K562 (cell line): ENCODE measurements around the gene COL15A1. TPM values are rescaled to one million over a fixed set of nuclear protein-coding genes. Genes with fewer than 3 reads are reported as not detected.

Source experiments
- BMI1 ChIP-seq: fragments of 150-350 bp; IDR thresholded peaks from 2 replicates; pipeline ENCODE4 v1.6.1; 2014; ENCODE audit warnings: low read length
- CEBPB ChIP-seq: fragments of 450-650 bp; IDR thresholded peaks from 2 replicates; pipeline ENCODE4 v1.6.1; 2016; ENCODE audit warnings: missing genetic modification characterization, missing compliant biosample characterization
- DACH1 ChIP-seq: fragments of 450-650 bp; IDR thresholded peaks from 2 replicates; pipeline ENCODE4 v1.6.1; 2018; ENCODE audit not compliant: partially characterized antibody
- ELF4 ChIP-seq: fragments of 450-650 bp; formaldehyde crosslinking; IDR thresholded peaks from 2 replicates; pipeline ENCODE4 v1.4.0; 2022; ENCODE audit warnings: missing genetic modification characterization
- EWSR1 ChIP-seq: fragments of 450-650 bp; IDR thresholded peaks from 2 replicates; pipeline ENCODE4 v1.6.1; 2018; ENCODE audit warnings: borderline replicate concordance, mild to moderate bottlenecking, low read depth, moderate library complexity; ENCODE audit not compliant: partially characterized antibody
- FOXA1 ChIP-seq: fragments of 450-650 bp; IDR thresholded peaks from 2 replicates; pipeline ENCODE4 v1.6.1; 2016; ENCODE audit warnings: mild to moderate bottlenecking, borderline replicate concordance
- FOXJ2 ChIP-seq: fragments of 200-800 bp; sonication (Bioruptor generic); IDR thresholded peaks from 2 replicates; pipeline ENCODE4 v1.6.1; 2016; ENCODE audit warnings: missing genetic modification characterization, missing compliant biosample characterization
- HDAC1 ChIP-seq, 2 experiments: fragments of 450-650 bp; IDR thresholded peaks; 2 replicates each; pipeline ENCODE4 v1.6.1; 2016 to 2017; ENCODE audit warnings: inconsistent platforms in 1 of 2, mild to moderate bottlenecking in 1 of 2, moderate library complexity in 1 of 2
- HDGF ChIP-seq: fragments of 450-650 bp; IDR thresholded peaks from 2 replicates; pipeline ENCODE4 v1.6.1; 2016
- NBN ChIP-seq: fragments of 450-650 bp; IDR thresholded peaks from 2 replicates; pipeline ENCODE4 v1.6.1; 2016; ENCODE audit warnings: low read depth, mild to moderate bottlenecking
- RBM22 ChIP-seq: fragments of 200-400 bp; formaldehyde crosslinking; IDR thresholded peaks from 2 replicates; pipeline ENCODE4 v1.6.1; 2018; ENCODE audit warnings: low read length, low read depth; ENCODE audit not compliant: poor library complexity, severe bottlenecking
- RCOR1 ChIP-seq, 2 experiments: IDR thresholded peaks; 2 replicates each; pipeline ENCODE4 v1.6.1; 2012; ENCODE audit warnings: low read depth in 2 of 2, low read length in 2 of 2, borderline replicate concordance in 1 of 2, improper control_type of control experiment in 1 of 2
- SIN3B ChIP-seq: fragments of 450-650 bp; IDR thresholded peaks from 2 replicates; pipeline ENCODE4 v1.6.1; 2017; ENCODE audit warnings: low read depth, mild to moderate bottlenecking, moderate library complexity
- SMARCB1 ChIP-seq: IDR thresholded peaks from 2 replicates; pipeline ENCODE4 v1.6.1; 2011; ENCODE audit warnings: improper control_type of control experiment, low read depth; ENCODE audit not compliant: insufficient read length
- SNIP1 ChIP-seq: fragments of 450-650 bp; IDR thresholded peaks from 2 replicates; pipeline ENCODE4 v1.7.1; 2017; ENCODE audit warnings: low read depth, mild to moderate bottlenecking
- SOX6 ChIP-seq: fragments of 450-650 bp; IDR thresholded peaks from 2 replicates; pipeline ENCODE4 v1.6.1; 2014; ENCODE audit warnings: mild to moderate bottlenecking
- ZNF133 ChIP-seq: fragments of 250-450 bp; sonication (Bioruptor Pico); IDR thresholded peaks from 2 replicates; pipeline ENCODE4 v1.4.0; 2020; ENCODE audit warnings: mild to moderate bottlenecking
- ZNF140 ChIP-seq: fragments of 250-450 bp; sonication (Bioruptor Pico); IDR thresholded peaks from 2 replicates; pipeline ENCODE4 v1.8.0; 2021; ENCODE audit warnings: moderate library complexity, mild to moderate bottlenecking, inconsistent platforms
- ZNF174 ChIP-seq: fragments of 250-450 bp; sonication (Bioruptor Pico); IDR thresholded peaks from 2 replicates; pipeline ENCODE4 v1.4.0; 2020; ENCODE audit warnings: mild to moderate bottlenecking
- ZNF232 ChIP-seq: sonication (generic); formaldehyde crosslinking; IDR thresholded peaks from 2 replicates; pipeline ENCODE4 v1.8.0; 2022; ENCODE audit warnings: mild to moderate bottlenecking, missing genetic modification reagents
- ZNF41 ChIP-seq: fragments of 250-450 bp; sonication (Bioruptor Pico); conservative IDR thresholded peaks from 2 replicates; pipeline ENCODE4 v1.4.0; 2020; ENCODE audit warnings: mild to moderate bottlenecking
- ZNF445 ChIP-seq: fragments of 250-450 bp; sonication (Bioruptor Pico); IDR thresholded peaks from 2 replicates; pipeline ENCODE4 v1.4.0; 2020; ENCODE audit warnings: low read depth, mild to moderate bottlenecking, moderate library complexity
- ZNF551 ChIP-seq: fragments of 250-450 bp; sonication (Bioruptor Pico); IDR thresholded peaks from 2 replicates; pipeline ENCODE4 v1.5.0; 2021; ENCODE audit warnings: mild to moderate bottlenecking, moderate library complexity
- ZNF830 ChIP-seq: fragments of 250-450 bp; sonication (Bioruptor Pico); IDR thresholded peaks from 2 replicates; pipeline ENCODE4 v1.5.0; 2021; ENCODE audit warnings: mild to moderate bottlenecking
- polyA plus RNA-seq, 8 experiments: library from polyadenylated mRNA; depleted of rRNA in 4 of 8; stranded (reverse) in 5 of 8; unstranded in 3 of 8; fragments of >200 nt; fragmentation: Nextera tagmentation in 2 of 8; fragmentation: Illumina TruSeq in 1 of 8; extraction: Ambion mirVana in 2 of 8; extraction: Trizol in 1 of 8; gene quantifications; 2 replicates each; pipeline versions ENCODE4 v1.2.1 to v1.2.3, GENCODE V29; 2011 to 2014; ENCODE audit warnings: inconsistent platforms in 1 of 8, missing spikeins in 1 of 8
- total RNA-seq, 7 experiments: library from RNA; depleted of rRNA in 6 of 7; stranded (reverse); fragments of >200 nt in 6 of 7; fragmentation: Illumina TruSeq in 2 of 7; extraction: Trizol in 2 of 7; gene quantifications; 2 replicates each; pipeline versions ENCODE4 v1.2.1 to v1.2.3, GENCODE V29; 2011 to 2021; ENCODE audit warnings: low replicate concordance in 1 of 7
- TF ChIP-seq, protein P1 (sequence below): fragments of 450-650 bp; IDR thresholded peaks from 2 replicates; pipeline ENCODE4 v1.6.1; 2016; ENCODE audit warnings: antibody characterized with exemption
- TF ChIP-seq, protein P2 (sequence below): fragments of 450-650 bp; formaldehyde crosslinking; IDR thresholded peaks from 2 replicates; pipeline ENCODE4 v1.4.0; 2020; ENCODE audit warnings: mild to moderate bottlenecking, moderate library complexity
- TF ChIP-seq, protein P3 (sequence below): fragments of 250-450 bp; sonication (Bioruptor Pico); IDR thresholded peaks from 2 replicates; pipeline ENCODE4 v1.5.0; 2021; ENCODE audit warnings: mild to moderate bottlenecking, borderline replicate concordance

The COL15A1 gene
- total and polyA plus RNA-seq, 9 of the 15 experiments (the other 6 are each of a cell fraction or from before 2014, with no cell fraction given), result 0.46 to 5.1 (median 2.6) TPM

DNA sequence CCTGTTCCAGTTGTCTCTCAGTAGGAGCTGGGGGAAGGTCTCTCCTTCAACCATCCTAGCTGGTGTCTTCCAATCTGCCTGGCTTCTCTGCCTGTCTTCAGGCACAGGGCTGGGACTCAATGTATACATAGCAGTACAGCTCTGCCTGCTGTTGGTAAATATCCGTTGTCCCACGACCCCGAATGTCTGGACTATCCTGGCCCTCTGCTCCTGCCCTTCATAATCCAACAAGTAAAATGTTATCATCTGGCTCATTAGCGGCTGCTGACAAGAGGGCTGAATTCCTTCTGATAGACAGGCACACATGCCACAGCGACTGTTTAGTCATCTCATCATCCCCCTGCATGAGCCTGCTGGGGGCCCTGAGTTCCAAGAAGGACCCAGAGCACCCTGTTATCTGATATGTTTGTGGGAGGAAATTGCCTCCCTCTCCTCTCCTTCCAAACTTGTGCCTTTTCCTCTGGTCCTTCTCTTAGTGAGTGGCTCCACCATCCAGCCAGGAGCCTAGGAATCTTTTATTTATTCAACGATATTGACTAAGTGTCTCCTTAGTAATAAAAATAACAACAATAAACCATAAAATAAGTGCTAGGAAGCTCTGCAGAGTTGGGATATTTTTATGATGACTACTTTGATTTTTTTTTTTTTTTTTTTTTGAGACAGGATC, 131.7 kb downstream of the COL15A1 start (continued):
- TF ChIP-seq EWSR1, result no peak
- no peak for TF ChIP-seq ZNF140 (CRISPR knock-in tag)
- TF ChIP-seq CEBPB (tag), result no peak
- TF ChIP-seq SIN3B, result no peak
- peak; percentile 81 for TF ChIP-seq DACH1
- TF ChIP-seq HDAC1 (IDR thresholded peaks at IDR 0.05), result peak in 1 of 2 experiments; percentile 69; a peak in 1 of 4 replicates
- TF ChIP-seq RBM22, result no peak
- TF ChIP-seq FOXA1, result no peak
- TF ChIP-seq ELF4 (CRISPR knock-in tag), result no peak
- no peak for TF ChIP-seq ZNF551 (CRISPR knock-in tag)
- TF ChIP-seq FOXJ2 (tag), result peak; percentile 30; the same call in 1 of the 2 replicates
- TF ChIP-seq SNIP1, result no peak
- peak in 1 of 2 experiments; percentile 91; a peak in 2 of 4 replicates for TF ChIP-seq RCOR1 (IDR thresholded peaks at IDR 0.05; ENCODE audit: borderline replicate concordance in 1 of 2, low read depth in 2 of 2, low read length in 2 of 2)
- TF ChIP-seq ZNF445 (CRISPR knock-in tag), result no peak
- no peak for TF ChIP-seq BMI1
- TF ChIP-seq, protein P1, sequence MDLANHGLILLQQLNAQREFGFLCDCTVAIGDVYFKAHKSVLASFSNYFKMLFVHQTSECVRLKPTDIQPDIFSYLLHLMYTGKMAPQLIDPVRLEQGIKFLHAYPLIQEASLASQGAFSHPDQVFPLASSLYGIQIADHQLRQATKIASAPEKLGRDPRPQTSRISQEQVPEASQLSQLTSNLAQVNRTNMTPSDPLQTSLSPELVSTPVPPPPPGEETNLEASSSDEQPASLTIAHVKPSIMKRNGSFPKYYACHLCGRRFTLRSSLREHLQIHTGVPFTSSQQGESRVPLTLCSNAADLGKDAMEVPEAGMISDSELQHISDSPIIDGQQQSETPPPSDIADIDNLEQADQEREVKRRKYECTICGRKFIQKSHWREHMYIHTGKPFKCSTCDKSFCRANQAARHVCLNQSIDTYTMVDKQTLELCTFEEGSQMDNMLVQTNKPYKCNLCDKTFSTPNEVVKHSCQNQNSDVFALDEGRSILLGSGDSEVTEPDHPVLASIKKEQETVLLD, result no peak
- peak; percentile 72; the same call in 1 of the 2 replicates for TF ChIP-seq NBN
- no peak for TF ChIP-seq ZNF41 (CRISPR knock-in tag)
- no peak for TF ChIP-seq ZNF174 (CRISPR knock-in tag)
- no peak for TF ChIP-seq SMARCB1
- TF ChIP-seq, protein P2, sequence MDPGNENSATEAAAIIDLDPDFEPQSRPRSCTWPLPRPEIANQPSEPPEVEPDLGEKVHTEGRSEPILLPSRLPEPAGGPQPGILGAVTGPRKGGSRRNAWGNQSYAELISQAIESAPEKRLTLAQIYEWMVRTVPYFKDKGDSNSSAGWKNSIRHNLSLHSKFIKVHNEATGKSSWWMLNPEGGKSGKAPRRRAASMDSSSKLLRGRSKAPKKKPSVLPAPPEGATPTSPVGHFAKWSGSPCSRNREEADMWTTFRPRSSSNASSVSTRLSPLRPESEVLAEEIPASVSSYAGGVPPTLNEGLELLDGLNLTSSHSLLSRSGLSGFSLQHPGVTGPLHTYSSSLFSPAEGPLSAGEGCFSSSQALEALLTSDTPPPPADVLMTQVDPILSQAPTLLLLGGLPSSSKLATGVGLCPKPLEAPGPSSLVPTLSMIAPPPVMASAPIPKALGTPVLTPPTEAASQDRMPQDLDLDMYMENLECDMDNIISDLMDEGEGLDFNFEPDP (CRISPR knock-in tag), result no peak
- no peak for TF ChIP-seq HDGF
- peak; percentile 81 for TF ChIP-seq SOX6
- TF ChIP-seq, protein P3, sequence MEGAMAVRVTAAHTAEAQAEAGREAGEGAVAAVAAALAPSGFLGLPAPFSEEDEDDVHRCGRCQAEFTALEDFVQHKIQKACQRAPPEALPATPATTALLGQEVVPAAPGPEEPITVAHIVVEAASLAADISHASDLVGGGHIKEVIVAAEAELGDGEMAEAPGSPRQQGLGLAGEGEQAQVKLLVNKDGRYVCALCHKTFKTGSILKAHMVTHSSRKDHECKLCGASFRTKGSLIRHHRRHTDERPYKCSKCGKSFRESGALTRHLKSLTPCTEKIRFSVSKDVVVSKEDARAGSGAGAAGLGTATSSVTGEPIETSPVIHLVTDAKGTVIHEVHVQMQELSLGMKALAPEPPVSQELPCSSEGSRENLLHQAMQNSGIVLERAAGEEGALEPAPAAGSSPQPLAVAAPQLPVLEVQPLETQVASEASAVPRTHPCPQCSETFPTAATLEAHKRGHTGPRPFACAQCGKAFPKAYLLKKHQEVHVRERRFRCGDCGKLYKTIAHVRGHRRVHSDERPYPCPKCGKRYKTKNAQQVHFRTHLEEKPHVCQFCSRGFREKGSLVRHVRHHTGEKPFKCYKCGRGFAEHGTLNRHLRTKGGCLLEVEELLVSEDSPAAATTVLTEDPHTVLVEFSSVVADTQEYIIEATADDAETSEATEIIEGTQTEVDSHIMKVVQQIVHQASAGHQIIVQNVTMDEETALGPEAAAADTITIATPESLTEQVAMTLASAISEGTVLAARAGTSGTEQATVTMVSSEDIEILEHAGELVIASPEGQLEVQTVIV (CRISPR knock-in tag), result no peak
- TF ChIP-seq ZNF830 (CRISPR knock-in tag), result no peak
- no peak for TF ChIP-seq ZNF133 (CRISPR knock-in tag)
- TF ChIP-seq ZNF232 (CRISPR knock-in tag), result no peak
